ENCODE data around the gene BCAN.
A peak's percentile ranks its signal among the peaks of the same experiment; 100 is the strongest.

BCAN gene

DNA sequence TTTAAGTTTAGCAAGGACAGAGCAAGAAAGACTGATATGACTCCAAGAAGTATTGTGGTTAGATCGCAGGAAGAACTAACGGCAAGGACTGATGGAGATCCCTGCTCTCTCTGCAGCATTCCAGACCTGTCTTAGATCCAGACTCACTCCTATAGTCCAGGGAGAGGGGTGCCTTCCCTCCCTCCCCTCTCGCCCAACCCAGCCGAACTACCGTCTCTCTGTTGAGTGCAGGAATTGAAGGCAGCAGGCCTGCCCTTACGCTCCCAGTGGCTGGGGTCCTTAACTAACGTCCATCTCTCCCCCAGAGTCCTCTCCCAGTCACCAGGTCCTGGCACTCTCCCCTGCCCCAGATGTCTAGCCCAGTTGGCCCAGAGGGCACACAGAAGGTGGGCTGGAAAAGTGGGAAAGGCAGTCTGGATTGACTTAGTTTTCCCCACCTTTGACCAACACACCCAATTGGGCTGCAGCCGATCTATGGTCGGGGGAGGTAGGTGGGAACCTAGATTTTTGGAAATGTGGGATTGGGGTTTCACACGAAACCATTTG, 62.3 kb downstream of the BCAN start:
- no peak for DNase-seq

- DNase-seq = peak in 1 of 2 experiments; percentile 14
These were observed 63.0 kb downstream of the BCAN start for GRCh38 chr1:156704930-156705320.

DNA sequence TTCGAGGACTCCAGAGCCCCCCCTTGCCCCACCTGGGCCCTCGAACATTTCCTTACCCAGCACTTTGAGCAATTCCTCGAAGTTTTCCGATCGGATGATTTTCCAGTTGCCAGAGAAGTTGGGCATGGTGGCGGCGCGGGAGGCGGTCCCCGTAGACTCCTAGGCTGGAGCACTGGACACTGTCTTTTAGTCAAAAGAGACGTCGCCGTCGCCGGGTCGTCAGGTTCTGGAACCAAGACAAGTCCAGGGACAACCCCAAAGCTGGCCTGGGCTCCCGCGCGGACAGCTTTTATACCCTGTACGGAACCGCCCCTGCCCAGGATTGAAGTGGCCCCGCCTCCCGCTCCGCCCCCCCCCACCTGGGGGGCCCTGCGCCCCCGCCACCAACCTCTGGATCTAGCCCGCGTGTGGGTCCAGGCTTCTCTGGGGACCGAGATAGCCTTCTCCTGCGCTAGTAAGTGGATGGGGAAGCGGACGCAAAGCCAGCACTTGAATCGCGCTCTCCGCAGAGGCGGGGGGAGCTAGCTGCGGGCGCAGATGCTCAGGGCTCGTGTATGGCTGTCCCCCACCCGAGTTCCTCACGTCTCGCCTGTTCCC, 63.5 kb downstream of the BCAN start, which contains the start of gene CRABP2:
Gene CRABP2, minus strand, starts transcription at position 263 of the 597 bp plus-strand sequence. Its CDS starts 137 bp downstream, at position 126.
- no peak for DNase-seq

- DNase-seq = peak; percentile 30 to 50
These were observed 64.2 kb downstream of the BCAN start for GRCh38 chr1:156705918-156706656.

DNA sequence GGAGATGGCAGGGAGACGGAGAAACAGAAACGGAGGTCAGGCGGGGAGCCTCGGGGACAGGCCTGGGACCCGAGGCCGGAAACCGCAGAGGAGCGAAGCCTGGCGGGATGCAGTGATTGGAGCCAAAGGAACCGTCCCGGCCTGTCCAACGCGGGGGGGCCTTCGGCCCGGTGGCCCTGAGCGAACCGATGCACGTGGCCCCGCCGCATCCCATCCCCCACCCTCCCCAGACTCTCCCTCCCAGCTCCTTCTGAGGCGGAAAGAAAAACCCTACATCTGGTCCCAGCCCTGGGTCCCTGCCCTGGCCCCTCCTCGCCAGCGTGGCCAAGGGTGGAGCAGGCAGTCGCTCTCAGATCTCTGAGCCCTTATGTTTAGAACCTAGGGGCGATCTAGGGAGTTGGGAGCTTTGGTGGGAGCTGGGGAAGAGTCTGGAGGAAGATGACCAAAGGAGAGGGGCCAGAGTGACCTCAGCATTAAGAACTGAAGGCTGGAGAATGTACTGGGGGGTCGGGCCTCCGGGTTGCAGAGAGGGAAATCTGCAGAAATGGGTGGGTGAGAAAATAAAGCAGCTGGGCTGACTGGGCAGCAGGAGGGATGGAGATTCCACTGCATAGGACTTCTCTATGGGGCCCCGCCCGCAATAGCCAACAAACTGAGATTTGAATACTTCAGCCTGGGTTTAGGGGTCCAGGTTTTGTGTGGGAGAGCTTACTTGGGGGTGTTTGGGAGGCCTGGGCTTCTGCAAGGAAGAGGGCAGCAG, 64.9 kb downstream of the BCAN start:
- no peak for DNase-seq

DNA sequence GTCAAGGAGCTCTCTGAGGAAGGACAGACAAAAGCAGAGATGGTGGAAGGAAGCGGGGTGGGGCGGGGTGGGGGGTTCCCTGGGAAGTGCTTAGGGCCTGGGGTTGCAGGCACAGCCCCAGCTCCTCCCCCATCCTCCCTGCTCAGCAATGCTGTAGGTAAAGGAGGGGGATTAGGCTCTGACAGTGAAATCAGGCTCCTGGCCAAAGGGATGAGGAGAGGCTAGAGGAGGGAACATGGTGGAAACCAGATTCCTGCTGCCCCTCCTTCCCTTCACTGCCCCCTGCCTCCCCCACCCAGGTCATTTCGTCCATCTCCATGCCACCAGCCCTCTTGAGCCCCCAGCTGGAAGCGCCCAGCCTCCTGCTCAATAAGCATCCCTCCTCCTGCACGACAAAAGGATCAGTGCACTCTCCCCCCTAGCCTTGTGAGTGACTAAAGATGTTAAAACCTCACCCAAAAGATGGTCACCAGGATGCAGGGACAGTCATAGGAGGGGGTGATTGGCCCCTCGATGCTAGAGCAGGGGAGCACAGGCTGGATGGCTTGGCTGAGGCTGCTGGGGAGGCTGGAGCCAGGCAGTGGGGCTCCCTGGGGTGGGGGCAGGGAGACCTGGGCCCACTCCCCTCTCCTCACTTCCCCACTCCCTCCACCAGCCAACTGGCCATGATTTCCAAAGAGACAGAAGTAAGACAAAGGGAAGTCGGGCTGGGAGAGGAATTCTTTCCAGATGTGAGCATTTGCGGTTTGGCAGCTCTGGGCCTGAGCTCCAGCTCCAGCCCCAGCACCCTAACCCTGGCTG, 65.7 kb downstream of the BCAN start:
- DNase-seq = no peak

DNA sequence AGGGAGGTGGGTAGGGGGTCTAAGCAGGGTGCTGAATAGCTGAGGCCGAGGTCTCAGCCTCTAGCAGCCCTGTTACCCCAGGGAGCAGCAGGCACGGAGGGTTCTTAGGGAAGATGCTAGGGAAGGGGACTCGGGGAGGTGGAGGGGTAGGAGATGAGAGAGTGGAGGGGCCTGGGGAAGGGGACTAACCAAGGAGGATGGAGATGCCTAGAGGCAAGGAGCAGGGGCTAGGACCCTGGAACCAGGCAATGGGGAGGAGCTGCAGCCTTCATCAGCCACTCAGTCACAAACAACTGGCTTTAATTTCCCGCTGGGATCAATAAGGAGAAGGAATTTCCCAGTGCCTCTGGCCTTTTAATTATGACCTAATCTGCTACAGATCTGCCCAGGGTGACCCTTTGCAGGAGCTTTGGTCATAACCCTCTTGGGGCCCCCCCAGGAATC, 66.3 kb downstream of the BCAN start:
- no peak for DNase-seq

DNA sequence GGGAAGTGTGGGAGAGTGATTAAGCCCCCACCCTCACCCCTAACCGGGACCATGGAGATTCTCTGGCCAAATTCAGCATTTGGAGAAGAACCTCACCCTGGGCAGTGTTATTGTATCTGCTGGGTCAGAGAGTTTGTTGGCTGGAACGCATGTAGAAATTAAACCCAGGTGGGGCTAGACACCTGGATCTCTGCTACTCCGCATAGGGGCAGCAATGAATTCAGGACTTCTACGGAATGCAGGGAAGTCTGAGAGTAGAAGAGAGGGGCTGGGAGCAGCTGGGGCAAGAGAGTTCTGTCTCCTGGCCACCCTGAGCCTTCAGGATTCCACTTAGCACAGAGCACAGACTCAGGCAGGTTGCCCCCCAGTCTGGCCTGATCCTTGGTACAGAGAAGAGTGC, 67.1 kb downstream of the BCAN start:
- no peak for DNase-seq
